NT2/D1 (cell line): ENCODE results near the gene WIF1.

Experiments
- SUZ12 ChIP-seq: IDR thresholded peaks from 2 replicates; pipeline ENCODE4 v1.6.1; 2011; ENCODE audit not compliant: insufficient read length, insufficient read depth; ENCODE audit errors: extremely low read depth
- ZNF274 ChIP-seq: IDR thresholded peaks from 2 replicates; pipeline ENCODE4 v1.6.1; 2011; ENCODE audit warnings: mild to moderate bottlenecking, low read depth, low read length

GRCh38 chr12:65157091-65157490 is 36.0 kb upstream of the WIF1 start:
- TF ChIP-seq ZNF274, result no peak
- TF ChIP-seq SUZ12, result no peak
